H9 (cell line): ENCODE results near the gene FBXL7. TPM values are rescaled to one million over a fixed set of nuclear protein-coding genes. Genes with fewer than 3 reads are reported as not detected.

Experiments used
- DNase-seq: peaks from one replicate; pipeline ENCODE4 v3.0.0-alpha.2; 2017
- H2AFZ ChIP-seq: one replicate; pipeline ENCODE4 v1.6.1; 2013; ENCODE audit warnings: mild to moderate bottlenecking, low read length, control low read depth, moderate library complexity
- H2AK5ac ChIP-seq: 2 replicates; pipeline ENCODE4 v1.6.1; 2013; ENCODE audit warnings: low read length, control low read depth, mixed read lengths; ENCODE audit not compliant: insufficient read length
- H2BK120ac ChIP-seq: one replicate; pipeline ENCODE4 v1.6.1; 2013; ENCODE audit warnings: low read depth, mild to moderate bottlenecking, low read length, control low read depth, inconsistent platforms; ENCODE audit not compliant: poor library complexity, severe bottlenecking
- H2BK12ac ChIP-seq: 2 replicates; pipeline ENCODE4 v1.6.1; 2013; ENCODE audit warnings: low read length, control low read depth, mixed read lengths, low read depth; ENCODE audit not compliant: insufficient read length
- H2BK15ac ChIP-seq: 2 replicates; pipeline ENCODE4 v1.6.1; 2013; ENCODE audit warnings: low read depth, low read length, control low read depth
- H2BK20ac ChIP-seq: one replicate; pipeline ENCODE4 v1.6.1; 2013; ENCODE audit warnings: low read depth, mild to moderate bottlenecking, low read length, control low read depth, inconsistent platforms; ENCODE audit not compliant: poor library complexity, severe bottlenecking
- H2BK5ac ChIP-seq: 2 replicates; pipeline ENCODE4 v1.6.1; 2013; ENCODE audit warnings: low read length, control low read depth, mixed read lengths; ENCODE audit not compliant: insufficient read length
- H3K14ac ChIP-seq: 2 replicates; pipeline ENCODE4 v1.6.1; 2013; ENCODE audit warnings: low read length, control low read depth; ENCODE audit not compliant: insufficient read depth
- H3K18ac ChIP-seq: 2 replicates; pipeline ENCODE4 v1.6.1; 2013; ENCODE audit warnings: low read depth, mild to moderate bottlenecking, mixed read lengths, low read length, control low read depth; ENCODE audit not compliant: insufficient read length
- H3K23ac ChIP-seq: 2 replicates; pipeline ENCODE4 v1.6.1; 2013; ENCODE audit warnings: low read length, control low read depth, mixed read lengths, low read depth; ENCODE audit not compliant: insufficient read length
- H3K23me2 ChIP-seq: 2 replicates; pipeline ENCODE4 v1.6.1; 2013; ENCODE audit warnings: low read depth, mild to moderate bottlenecking, mixed read lengths, low read length, control low read depth; ENCODE audit not compliant: insufficient read length, poor library complexity, severe bottlenecking
- H3K27ac ChIP-seq: 2 replicates; pipeline ENCODE4 v1.5.1; 2013; ENCODE audit warnings: low read length, control low read depth, mixed read lengths, low read depth; ENCODE audit not compliant: insufficient read length
- H3K27me3 ChIP-seq: 2 replicates; pipeline ENCODE4 v1.6.1; 2013; ENCODE audit warnings: low read length, control low read depth, inconsistent platforms; ENCODE audit not compliant: insufficient read depth
- H3K4ac ChIP-seq: 2 replicates; pipeline ENCODE4 v1.6.1; 2013; ENCODE audit warnings: low read depth, mild to moderate bottlenecking, control low read depth, inconsistent platforms, low read length, moderate library complexity
- H3K4me1 ChIP-seq: 2 replicates; pipeline ENCODE4 v1.6.1; 2013; ENCODE audit warnings: low read length, control low read depth, inconsistent platforms; ENCODE audit not compliant: insufficient read depth
- H3K4me2 ChIP-seq: 2 replicates; pipeline ENCODE4 v1.6.1; 2013; ENCODE audit warnings: low read length, control low read depth, mixed read lengths; ENCODE audit not compliant: insufficient read length, insufficient read depth
- H3K56ac ChIP-seq: 2 replicates; pipeline ENCODE4 v1.6.1; 2013; ENCODE audit warnings: low read depth, mild to moderate bottlenecking, mixed read lengths, low read length, control low read depth; ENCODE audit not compliant: insufficient read length
- H3K79me1 ChIP-seq: 2 replicates; pipeline ENCODE4 v1.6.1; 2013; ENCODE audit warnings: low read depth, mild to moderate bottlenecking, moderate library complexity, low read length, control low read depth, inconsistent platforms; ENCODE audit not compliant: insufficient read depth, poor library complexity, severe bottlenecking
- H3K79me2 ChIP-seq: 2 replicates; pipeline ENCODE4 v1.6.1; 2013; ENCODE audit warnings: low read length, control low read depth, inconsistent platforms; ENCODE audit not compliant: insufficient read depth
- H3K9ac ChIP-seq: 2 replicates; pipeline ENCODE4 v1.6.1; 2013; ENCODE audit warnings: low read length, control low read depth, mixed read lengths; ENCODE audit not compliant: insufficient read length; ENCODE audit errors: extremely low read depth
- H3K9me3 ChIP-seq: one replicate; pipeline ENCODE4 v1.6.1; 2013; ENCODE audit warnings: low read depth, low read length, inconsistent platforms; ENCODE audit not compliant: control insufficient read depth
- H3T11ph ChIP-seq: one replicate; pipeline ENCODE4 v1.6.1; 2013; ENCODE audit warnings: mild to moderate bottlenecking, low read length, control low read depth, inconsistent platforms
- H4K20me1 ChIP-seq: one replicate; pipeline ENCODE4 v1.6.1; 2013; ENCODE audit not compliant: control insufficient read depth, insufficient read length, insufficient read depth
- H4K5ac ChIP-seq: 2 replicates; pipeline ENCODE4 v1.6.1; 2013; ENCODE audit warnings: low read depth, mild to moderate bottlenecking, mixed read lengths, low read length, control low read depth; ENCODE audit not compliant: insufficient read length
- H4K8ac ChIP-seq: replicated peaks from 2 replicates; pipeline ENCODE4 v1.6.1; 2013; ENCODE audit warnings: low read length, control low read depth, mixed read lengths, low read depth; ENCODE audit not compliant: insufficient read length
- H4K91ac ChIP-seq: 2 replicates; pipeline ENCODE4 v1.6.1; 2013; ENCODE audit warnings: low read depth, mild to moderate bottlenecking, moderate library complexity, mixed read lengths, low read length, control low read depth; ENCODE audit not compliant: insufficient read length
- H3K27ac Mint-ChIP-seq, 3 experiments: 2 replicates in 2 of 3; 3 replicates in 1 of 3; pipeline ENCODE4 v1.8.0; 2020 to 2021; ENCODE audit warnings: mixed read lengths in 3 of 3, mild to moderate bottlenecking in 1 of 3, moderate library complexity in 1 of 3
- H3K27me3 Mint-ChIP-seq: 2 replicates; pipeline ENCODE4 v1.8.0; 2021; ENCODE audit warnings: low read depth, mild to moderate bottlenecking, moderate library complexity, mixed read lengths
- H3K36me3 Mint-ChIP-seq, 3 experiments: 2 replicates in 2 of 3; 3 replicates in 1 of 3; pipeline ENCODE4 v1.8.0; 2020 to 2021; ENCODE audit warnings: low read depth in 3 of 3, mixed read lengths in 3 of 3; ENCODE audit not compliant: insufficient read depth in 1 of 3
- H3K4me1 Mint-ChIP-seq, 2 experiments: 2 replicates each; pipeline ENCODE4 v1.8.0; 2020; ENCODE audit warnings: mixed read lengths in 2 of 2
- H3K4me3 Mint-ChIP-seq, 2 experiments: 2 replicates in 1 of 2; 3 replicates in 1 of 2; pipeline ENCODE4 v1.8.0; 2020 to 2021; ENCODE audit warnings: mild to moderate bottlenecking in 2 of 2, mixed read lengths in 2 of 2, moderate library complexity in 1 of 2
- H3K9me3 Mint-ChIP-seq, 2 experiments: 2 replicates in 1 of 2; 3 replicates in 1 of 2; pipeline ENCODE4 v1.8.0; 2020; ENCODE audit warnings: mild to moderate bottlenecking in 2 of 2, mixed read lengths in 2 of 2, moderate library complexity in 1 of 2
- WGBS: extraction: QIAGEN DNeasy Blood & Tissue Kit; methylation state at CpG from one replicate; pipeline ENCODE4 v1.1.7; 2013; ENCODE audit warnings: missing lambda C conversion rate, low lambda C conversion rate, mixed read lengths; ENCODE audit not compliant: insufficient read length; ENCODE audit errors: extremely low coverage; 5-methylcytosine and 5-hydroxymethylcytosine counted together
- total RNA-seq: library from RNA; stranded (reverse); gene quantifications from 2 replicates; pipeline ENCODE4 v1.2.1, GENCODE V29; 2021
- TF ChIP-seq, protein P1 (sequence below): fragments of 200-600 bp; sonication (generic); conservative IDR thresholded peaks from 3 replicates; pipeline ENCODE4 v1.8.0; 2021; ENCODE audit warnings: antibody characterized with exemption, mild to moderate bottlenecking

FBXL7 gene
- total RNA-seq, 1 experiment from 2014 or later, result 14.6 TPM

DNA sequence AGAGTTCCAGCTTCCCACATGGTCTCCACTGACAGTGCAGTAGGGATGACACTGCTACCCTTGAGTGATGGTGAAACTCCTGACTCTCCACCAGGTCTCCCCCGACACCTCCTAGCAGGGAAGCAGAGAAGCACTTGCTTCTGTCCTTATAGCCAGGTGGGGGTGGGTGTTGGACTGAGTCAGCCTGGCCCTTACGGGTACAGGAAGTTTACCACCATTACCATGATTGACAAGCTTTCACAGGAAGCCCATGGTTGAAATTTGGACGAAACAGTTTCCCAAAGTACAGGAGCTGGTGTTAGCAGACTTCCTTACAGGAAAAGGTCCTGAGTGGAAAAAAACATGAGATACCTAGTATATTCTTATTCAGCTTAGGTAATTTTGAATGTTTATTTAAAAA is 3.1 kb upstream of the FBXL7 start:
- no peaks in the 10 kb centered on the region for H3K36me3 Mint-ChIP-seq
- no CpG with 5 or more reads among the region's 3 CpGs for WGBS

More for the DNA sequence above, 3.1 kb upstream of the FBXL7 start:
- Histone ChIP-seq H3K4me2 (no peak overlapping the region), H3K27ac (no peak overlapping the region), H3K14ac (no peak overlapping the region), H3K9me3 (no peaks in the 10 kb centered on the region), H4K5ac (no peak overlapping the region), H3T11ph (no peak overlapping the region), H2BK20ac (no peak overlapping the region), H4K8ac (no peak overlapping the region), H2AFZ (no peak overlapping the region), H2BK15ac (no peak overlapping the region), H3K23me2 (peaks cover 15% of the 10 kb centered on the region), H2BK5ac (no peak overlapping the region), H3K4ac (no peak overlapping the region), H3K27me3 (no peaks in the 10 kb centered on the region), H4K20me1 (no peaks in the 10 kb centered on the region), H3K23ac (no peak overlapping the region), H3K79me2 (no peaks in the 10 kb centered on the region), H3K4me1 (no peaks in the 10 kb centered on the region), H3K18ac (no peak overlapping the region), H2BK120ac (no peak overlapping the region), H2BK12ac (no peak overlapping the region), H4K91ac (no peak overlapping the region), H3K9ac (no peak overlapping the region), H2AK5ac (no peak overlapping the region), H3K79me1 (no peaks in the 10 kb centered on the region), H3K56ac (no peak overlapping the region)
- TF ChIP-seq, protein P1, sequence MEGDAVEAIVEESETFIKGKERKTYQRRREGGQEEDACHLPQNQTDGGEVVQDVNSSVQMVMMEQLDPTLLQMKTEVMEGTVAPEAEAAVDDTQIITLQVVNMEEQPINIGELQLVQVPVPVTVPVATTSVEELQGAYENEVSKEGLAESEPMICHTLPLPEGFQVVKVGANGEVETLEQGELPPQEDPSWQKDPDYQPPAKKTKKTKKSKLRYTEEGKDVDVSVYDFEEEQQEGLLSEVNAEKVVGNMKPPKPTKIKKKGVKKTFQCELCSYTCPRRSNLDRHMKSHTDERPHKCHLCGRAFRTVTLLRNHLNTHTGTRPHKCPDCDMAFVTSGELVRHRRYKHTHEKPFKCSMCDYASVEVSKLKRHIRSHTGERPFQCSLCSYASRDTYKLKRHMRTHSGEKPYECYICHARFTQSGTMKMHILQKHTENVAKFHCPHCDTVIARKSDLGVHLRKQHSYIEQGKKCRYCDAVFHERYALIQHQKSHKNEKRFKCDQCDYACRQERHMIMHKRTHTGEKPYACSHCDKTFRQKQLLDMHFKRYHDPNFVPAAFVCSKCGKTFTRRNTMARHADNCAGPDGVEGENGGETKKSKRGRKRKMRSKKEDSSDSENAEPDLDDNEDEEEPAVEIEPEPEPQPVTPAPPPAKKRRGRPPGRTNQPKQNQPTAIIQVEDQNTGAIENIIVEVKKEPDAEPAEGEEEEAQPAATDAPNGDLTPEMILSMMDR, result no peak
- H3K4me3 Mint-ChIP-seq, result no peak overlapping the region
- H3K4me1 Mint-ChIP-seq, result peaks cover 21 to 29% of the 10 kb centered on the region in 2 experiments
- no peak overlapping the region for H3K27ac Mint-ChIP-seq
- no peaks in the 10 kb centered on the region for H3K9me3 Mint-ChIP-seq
- peaks cover 5% of the 10 kb centered on the region for H3K27me3 Mint-ChIP-seq
- DNase-seq, result no peak
